Left ventricle myocardium inferior (tissue), 1 donor: ENCODE data around the gene SLC12A9. TPM values are rescaled to one million over a fixed set of nuclear protein-coding genes. Genes with fewer than 3 reads are reported as not detected.

Source experiments
- DNase-seq: peaks from one replicate; pipeline ENCODE4 v3.0.0-alpha.2; 2020
- H3K27ac ChIP-seq: fragments of 200-600 bp; replicated peaks from 2 replicates; pipeline ENCODE4 v1.8.0; 2021
- H3K27me3 ChIP-seq: fragments of 200-600 bp; 2 replicates; pipeline ENCODE4 v1.8.0; 2021; ENCODE audit warnings: low read depth
- H3K36me3 ChIP-seq: fragments of 200-600 bp; 2 replicates; pipeline ENCODE4 v1.8.0; 2021
- H3K4me1 ChIP-seq: fragments of 200-600 bp; 2 replicates; pipeline ENCODE4 v1.8.0; 2021
- H3K4me3 ChIP-seq: fragments of 200-600 bp; 2 replicates; pipeline ENCODE4 v1.8.0; 2021; ENCODE audit warnings: mild to moderate bottlenecking, moderate library complexity
- H3K9me3 ChIP-seq: fragments of 200-600 bp; replicated peaks from 2 replicates; pipeline ENCODE4 v1.8.0; 2021
- intact Hi-C: fragments of 100-400 bp; cut with micrococcal nuclease; formaldehyde crosslinking; loops from one replicate; pipeline ENCODE4 v1.11.0; 2022
- microRNA-seq: library from miRNA; unstranded; fragments of <30 nt; microRNA quantifications from one replicate; pipeline ENCODE4 v1.2.0, GENCODE V29; 2020
- total RNA-seq: library from RNA; stranded (reverse); fragmentation: NEBNext Ultra II Directional; extraction: Animal tissue kit (Norgen Biotek cat#: 25700); gene quantifications from one replicate; pipeline ENCODE4 v1.2.1, GENCODE V29; 2021
- TF ChIP-seq, protein P1 (sequence below): fragments of 200-600 bp; IDR thresholded peaks from 2 replicates; pipeline ENCODE4 v1.8.0; 2021; ENCODE audit warnings: antibody characterized with exemption, mild to moderate bottlenecking, borderline replicate concordance
- donor health status: DM: no; HTN: yes; CAD: no; lungs with severe emphysema.

Gene SLC12A9
- total RNA-seq, 1 donor from 2014 or later = 10.9 TPM

DNA sequence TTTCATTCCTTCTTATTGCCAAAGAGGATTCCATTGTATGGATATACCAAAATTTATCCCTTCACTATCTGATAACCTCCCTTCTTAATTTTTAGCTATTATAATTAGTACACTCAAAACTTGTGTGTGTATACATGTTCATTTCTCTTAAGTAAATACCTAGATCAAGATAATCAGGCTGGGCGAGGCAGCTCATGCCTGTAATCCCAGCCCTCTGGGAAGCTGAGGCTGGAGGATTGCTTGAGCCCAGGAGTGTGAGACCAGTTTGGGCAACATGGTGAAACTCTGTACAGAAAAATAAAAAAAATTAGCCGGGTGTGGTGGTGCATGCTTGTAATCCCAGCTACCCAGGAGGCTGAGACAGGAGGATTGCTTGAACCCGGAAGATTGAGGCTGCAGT is 59.0 kb downstream of the SLC12A9 start:
- H3K27ac ChIP-seq = no peak overlapping the region
- H3K27me3 ChIP-seq = peaks cover 47% of the 10 kb centered on the region
- intact Hi-C loops = no loop called here
- no peaks in the 10 kb centered on the region for H3K4me1 ChIP-seq
- DNase-seq = no peak
- peaks cover 11% of the 10 kb centered on the region for H3K9me3 ChIP-seq
- TF ChIP-seq, protein P1, sequence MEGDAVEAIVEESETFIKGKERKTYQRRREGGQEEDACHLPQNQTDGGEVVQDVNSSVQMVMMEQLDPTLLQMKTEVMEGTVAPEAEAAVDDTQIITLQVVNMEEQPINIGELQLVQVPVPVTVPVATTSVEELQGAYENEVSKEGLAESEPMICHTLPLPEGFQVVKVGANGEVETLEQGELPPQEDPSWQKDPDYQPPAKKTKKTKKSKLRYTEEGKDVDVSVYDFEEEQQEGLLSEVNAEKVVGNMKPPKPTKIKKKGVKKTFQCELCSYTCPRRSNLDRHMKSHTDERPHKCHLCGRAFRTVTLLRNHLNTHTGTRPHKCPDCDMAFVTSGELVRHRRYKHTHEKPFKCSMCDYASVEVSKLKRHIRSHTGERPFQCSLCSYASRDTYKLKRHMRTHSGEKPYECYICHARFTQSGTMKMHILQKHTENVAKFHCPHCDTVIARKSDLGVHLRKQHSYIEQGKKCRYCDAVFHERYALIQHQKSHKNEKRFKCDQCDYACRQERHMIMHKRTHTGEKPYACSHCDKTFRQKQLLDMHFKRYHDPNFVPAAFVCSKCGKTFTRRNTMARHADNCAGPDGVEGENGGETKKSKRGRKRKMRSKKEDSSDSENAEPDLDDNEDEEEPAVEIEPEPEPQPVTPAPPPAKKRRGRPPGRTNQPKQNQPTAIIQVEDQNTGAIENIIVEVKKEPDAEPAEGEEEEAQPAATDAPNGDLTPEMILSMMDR = no peak
- H3K4me3 ChIP-seq = no peak overlapping the region
- H3K36me3 ChIP-seq = no peaks in the 10 kb centered on the region

GRCh38 chr7:100914208-100914878 is 61.8 kb downstream of the SLC12A9 start:
- no peak overlapping the region for H3K27ac ChIP-seq
- intact Hi-C loops = no loop called here
- no peaks in the 10 kb centered on the region for H3K9me3 ChIP-seq
- no peak overlapping the region for H3K4me3 ChIP-seq
- DNase-seq = no peak
- peaks cover 52% of the 10 kb centered on the region for H3K27me3 ChIP-seq
- TF ChIP-seq, protein P1 = no peak
- H3K4me1 ChIP-seq = no peaks in the 10 kb centered on the region
- no peaks in the 10 kb centered on the region for H3K36me3 ChIP-seq

DNA sequence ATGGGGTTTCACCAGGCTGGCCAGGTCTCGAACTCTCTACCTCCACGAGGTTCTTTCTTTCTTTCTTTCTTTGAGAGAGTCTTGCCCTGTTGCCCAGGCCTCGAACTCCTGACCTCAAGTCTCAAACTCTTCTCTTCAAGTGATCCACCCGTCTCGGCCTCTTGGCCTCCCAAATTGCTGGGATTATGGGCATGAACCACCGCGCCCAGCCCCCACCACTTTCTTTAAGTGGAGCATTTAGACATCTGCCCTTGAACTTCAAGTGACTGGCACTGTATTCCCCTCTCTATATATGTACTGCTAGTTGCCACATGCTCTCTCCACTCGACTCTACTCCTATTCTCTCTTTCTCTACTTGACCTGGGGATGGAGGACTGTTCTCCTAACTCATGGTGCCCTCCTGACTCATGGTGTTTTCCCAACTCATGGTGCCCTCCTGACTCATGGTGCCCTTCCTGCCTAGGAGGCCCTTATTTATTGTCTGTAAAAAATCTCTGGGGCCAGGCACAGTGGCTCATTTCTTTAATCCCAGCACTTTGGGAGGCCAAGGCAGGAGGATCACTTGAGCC is 62.5 kb downstream of the SLC12A9 start:
- H3K4me1 ChIP-seq = no peaks in the 10 kb centered on the region
- no peak overlapping the region for H3K4me3 ChIP-seq
- H3K27me3 ChIP-seq = peaks cover 58% of the 10 kb centered on the region
- no peaks in the 10 kb centered on the region for H3K9me3 ChIP-seq
- intact Hi-C loops = no loop called here
- TF ChIP-seq, protein P1 = no peak
- no peaks in the 10 kb centered on the region for H3K36me3 ChIP-seq
- no peak for DNase-seq
- no peak overlapping the region for H3K27ac ChIP-seq

Small RNA genes within 50 kb of the gene (microRNA-seq; reads per million reads assigned to microRNA genes)
- gene MIR6875 = not detected

Other genes with a start within 250 kb of the SLC12A9 start
- 10.2 TPM for gene MOSPD3, start 240.2 kb upstream of the SLC12A9 start, total RNA-seq
- 0.25 TPM for gene TFR2, start 211.2 kb upstream of the SLC12A9 start, total RNA-seq
- gene ACTL6B, start 196.3 kb upstream of the SLC12A9 start, total RNA-seq = not detected
- 98.3 TPM for gene GNB2, start 179.0 kb upstream of the SLC12A9 start, total RNA-seq
- gene GIGYF1, start 158.5 kb upstream of the SLC12A9 start, total RNA-seq = 24.5 TPM
- gene POP7, start 146.6 kb upstream of the SLC12A9 start, total RNA-seq = 30.6 TPM
- not detected for gene EPO, start 132.2 kb upstream of the SLC12A9 start, total RNA-seq
- gene ZAN, start 119.1 kb upstream of the SLC12A9 start, total RNA-seq = not detected
- 20.3 TPM for gene EPHB4, start 25.2 kb upstream of the SLC12A9 start, total RNA-seq
- 11.7 TPM for gene TRIP6, start 14.7 kb downstream of the SLC12A9 start, total RNA-seq
- 51.3 TPM for gene SRRT, start 22.4 kb downstream of the SLC12A9 start, total RNA-seq
- gene UFSP1, start 37.0 kb downstream of the SLC12A9 start, total RNA-seq = 2.4 TPM
- gene ACHE, start 43.2 kb downstream of the SLC12A9 start, total RNA-seq = 0.49 TPM
- 0.19 TPM for gene MUC3A, start 96.8 kb downstream of the SLC12A9 start, total RNA-seq
- gene MUC12, start 116.9 kb downstream of the SLC12A9 start, total RNA-seq = 0.30 TPM
- gene MUC17, start 167.4 kb downstream of the SLC12A9 start, total RNA-seq = not detected
- gene TRIM56, start 232.8 kb downstream of the SLC12A9 start, total RNA-seq = 17.0 TPM